ENCODE data around the gene SSR2. TPM values are rescaled to one million over a fixed set of nuclear protein-coding genes. Genes with fewer than 3 reads are reported as not detected.

Gene SSR2
- total RNA-seq, 2 donors from 2014 or later: 204 to 208 TPM

GRCh38 chr1:155978325-155978972 lies 42.3 kb downstream of the SSR2 start, which contains the start of gene ARHGEF2:
TSS of gene ARHGEF2 (minus strand) at chr1:155978547. CDS start at chr1:155978427, 120 bp downstream.
- no peaks in the 10 kb centered on the region for H3K9me3 ChIP-seq
- intact Hi-C loops (cut with DNase I): no loop called here

GRCh38 chr1:155977690-155978324 lies 42.9 kb downstream of the SSR2 start:
- H3K9me3 ChIP-seq: no peaks in the 10 kb centered on the region
- no peak for TF ChIP-seq CTCF (IDR thresholded peaks at IDR 0.05)
- H3K27ac ChIP-seq: peak overlapping the region; percentile 87
- intact Hi-C loops (cut with DNase I): no loop called here
- peak overlapping the region; percentile 87 for H3K4me3 ChIP-seq
- H3K9ac ChIP-seq (ENCODE audit: low read depth in 2 of 2, low read length in 2 of 2): peak overlapping the region; percentile 90 to 93
- H3K36me3 ChIP-seq: no peaks in the 10 kb centered on the region
- peaks cover 4% of the 10 kb centered on the region for H3K4me1 ChIP-seq
- DNase-seq: peak; percentile 53
- no peaks in the 10 kb centered on the region for H3K27me3 ChIP-seq

More at GRCh38 chr1:155978325-155978972, 42.3 kb downstream of the SSR2 start, which contains the start of gene ARHGEF2:
- Histone ChIP-seq H3K4me3 (peak within 1 kb of the TSS; percentile 87), H3K27ac (peak within 1 kb of the TSS; percentile 87), H3K27me3 (no peaks in the 10 kb centered on the region), H3K9ac (ENCODE audit: low read depth in 2 of 2, low read length in 2 of 2) (peak within 1 kb of the TSS; percentile 90 to 93), H3K36me3 (no peaks in the 10 kb centered on the region), H3K4me1 (peaks cover 4% of the 10 kb centered on the region)
- TF ChIP-seq CTCF (IDR thresholded peaks at IDR 0.05): no peak
- DNase-seq: peak; percentile 92

- Histone ChIP-seq H3K36me3 (no peaks in the 10 kb centered on the region), H3K27me3 (no peaks in the 10 kb centered on the region), H3K4me1 (peaks cover 4% of the 10 kb centered on the region), H3K27ac (peak overlapping the region; percentile 87), H3K9me3 (no peaks in the 10 kb centered on the region), H3K9ac (ENCODE audit: low read depth in 2 of 2, low read length in 2 of 2) (peak overlapping the region; percentile 90 to 93), H3K4me3 (peak overlapping the region; percentile 87)
- TF ChIP-seq CTCF (IDR thresholded peaks at IDR 0.05): no peak
- DNase-seq: no peak
- intact Hi-C loops (cut with DNase I): no loop called here
Observed at GRCh38 chr1:155976913-155977689, 43.6 kb downstream of the SSR2 start.

GRCh38 chr1:155976062-155976912 lies 44.5 kb downstream of the SSR2 start:
- Histone ChIP-seq H3K4me1 (peaks cover 4% of the 10 kb centered on the region), H3K4me3 (peak overlapping the region; percentile 87)

More at GRCh38 chr1:155976062-155976912, 44.5 kb downstream of the SSR2 start:
- DNase-seq: peak; percentile 73
- intact Hi-C loops (cut with DNase I): no loop called here
- no peaks in the 10 kb centered on the region for H3K27me3 ChIP-seq
- no peak for TF ChIP-seq CTCF (IDR thresholded peaks at IDR 0.05)
- H3K9me3 ChIP-seq: no peaks in the 10 kb centered on the region
- no peaks in the 10 kb centered on the region for H3K36me3 ChIP-seq
- peak overlapping the region; percentile 87 for H3K27ac ChIP-seq
- peak overlapping the region; percentile 90 to 93 for H3K9ac ChIP-seq (ENCODE audit: low read depth in 2 of 2, low read length in 2 of 2)
